ENCODE data around the gene EEF1A2.
"Not testable (repeated sequence)": the region's sequence is repeated elsewhere in the genome, so short reads cannot be mapped to it uniquely, and the experiment has no call there.

The EEF1A2 gene

GRCh38 chr20:63520504-63520933 is 21.6 kb upstream of the EEF1A2 start, which contains the start of gene PPDPF:
PPDPF (plus strand) TSS chr20:63520765; CDS start chr20:63521309, 544 bp downstream.
- DNase-seq (ENCODE audit: low read depth in 2 of 2): peak; percentile 70 to 79

GRCh38 chr20:63519668-63520503 is 21.0 kb upstream of the EEF1A2 start:
- peak; percentile 30 to 46 for DNase-seq (ENCODE audit: low read depth in 2 of 2)

GRCh38 chr20:63518946-63519667 is 20.2 kb upstream of the EEF1A2 start:
- DNase-seq (ENCODE audit: low read depth in 2 of 2): no peak

- DNase-seq (ENCODE audit: low read depth in 2 of 2): no peak
These were observed 19.5 kb upstream of the EEF1A2 start for GRCh38 chr20:63518351-63518861.

- no peak for DNase-seq (ENCODE audit: low read depth in 2 of 2)
These were observed 18.8 kb upstream of the EEF1A2 start for GRCh38 chr20:63517376-63518309.

GRCh38 chr20:63514520-63514919 is 15.6 kb upstream of the EEF1A2 start:
- not testable (repeated sequence) for DNase-seq (ENCODE audit: low read depth in 2 of 2)

GRCh38 chr20:63513207-63513606 is 14.3 kb upstream of the EEF1A2 start:
- DNase-seq (ENCODE audit: low read depth in 2 of 2): no peak

- no peak for DNase-seq (ENCODE audit: low read depth in 2 of 2)
These were observed 10.2 kb upstream of the EEF1A2 start for GRCh38 chr20:63509088-63509564.

- no peak for DNase-seq (ENCODE audit: low read depth in 2 of 2)
These were observed 9.3 kb upstream of the EEF1A2 start for GRCh38 chr20:63508072-63508768.

- no peak for DNase-seq (ENCODE audit: low read depth in 2 of 2)
These were observed 8.3 kb upstream of the EEF1A2 start for GRCh38 chr20:63507083-63507743.

- no peak for DNase-seq (ENCODE audit: low read depth in 2 of 2)
These were observed 6.8 kb upstream of the EEF1A2 start for GRCh38 chr20:63505723-63506122.

- DNase-seq (ENCODE audit: low read depth in 2 of 2): no peak
These were observed 6.4 kb upstream of the EEF1A2 start for GRCh38 chr20:63505281-63505680.

- DNase-seq (ENCODE audit: low read depth in 2 of 2): no peak
These were observed 5.8 kb upstream of the EEF1A2 start for GRCh38 chr20:63504642-63505041.

- DNase-seq (ENCODE audit: low read depth in 2 of 2): no peak
These were observed 4.6 kb upstream of the EEF1A2 start for GRCh38 chr20:63503524-63503923.

GRCh38 chr20:63502671-63503172 is 3.8 kb upstream of the EEF1A2 start:
- no peak for DNase-seq (ENCODE audit: low read depth in 2 of 2)

GRCh38 chr20:63501818-63502670 is 3.2 kb upstream of the EEF1A2 start:
- no peak for DNase-seq (ENCODE audit: low read depth in 2 of 2)

GRCh38 chr20:63500902-63501817 is 2.3 kb upstream of the EEF1A2 start:
- DNase-seq (ENCODE audit: low read depth in 2 of 2): no peak
